Right renal cortex interstitium (tissue), 3 donors: Measurements from ENCODE around the gene GALNT17. TPM values are rescaled to one million over a fixed set of nuclear protein-coding genes. Genes with fewer than 3 reads are reported as not detected.

Experiments used
- DNase-seq, 3 donors: peaks; one replicate each; pipeline ENCODE4 v3.0.0-alpha.2; 2013; ENCODE audit warnings: low read depth in 3 of 3, low spot score in 2 of 3
- polyA plus RNA-seq, 3 donors: library from polyadenylated mRNA; unstranded; fragments of 120-200 nt; gene quantifications; one replicate each; pipeline ENCODE4 v1.2.1, GENCODE V29; 2013; ENCODE audit not compliant: insufficient read length in 3 of 3

GALNT17 gene
- polyA plus RNA-seq, 3 donors: 3.3 to 4.0 (median 3.4) TPM

DNA sequence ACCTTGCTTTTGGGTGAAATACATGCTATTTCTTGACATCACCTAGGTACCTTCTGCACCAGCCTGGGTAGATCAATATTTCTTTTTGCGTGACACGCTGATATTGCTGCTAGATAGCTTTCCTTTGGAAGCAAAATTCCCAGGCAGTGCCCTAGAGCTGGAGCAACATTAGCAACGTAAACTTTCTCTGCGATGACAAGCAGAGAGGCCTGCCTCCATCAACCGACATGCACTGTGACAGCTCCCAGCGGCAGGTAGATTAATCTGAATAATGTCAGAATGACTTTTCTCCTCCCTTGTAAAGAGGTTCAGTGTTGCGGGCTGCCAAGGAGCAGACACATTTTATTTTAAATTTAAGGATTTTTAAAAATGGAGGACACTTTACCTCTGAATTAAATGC lies 307.4 kb downstream of the GALNT17 start:
- DNase-seq: no peak

DNA sequence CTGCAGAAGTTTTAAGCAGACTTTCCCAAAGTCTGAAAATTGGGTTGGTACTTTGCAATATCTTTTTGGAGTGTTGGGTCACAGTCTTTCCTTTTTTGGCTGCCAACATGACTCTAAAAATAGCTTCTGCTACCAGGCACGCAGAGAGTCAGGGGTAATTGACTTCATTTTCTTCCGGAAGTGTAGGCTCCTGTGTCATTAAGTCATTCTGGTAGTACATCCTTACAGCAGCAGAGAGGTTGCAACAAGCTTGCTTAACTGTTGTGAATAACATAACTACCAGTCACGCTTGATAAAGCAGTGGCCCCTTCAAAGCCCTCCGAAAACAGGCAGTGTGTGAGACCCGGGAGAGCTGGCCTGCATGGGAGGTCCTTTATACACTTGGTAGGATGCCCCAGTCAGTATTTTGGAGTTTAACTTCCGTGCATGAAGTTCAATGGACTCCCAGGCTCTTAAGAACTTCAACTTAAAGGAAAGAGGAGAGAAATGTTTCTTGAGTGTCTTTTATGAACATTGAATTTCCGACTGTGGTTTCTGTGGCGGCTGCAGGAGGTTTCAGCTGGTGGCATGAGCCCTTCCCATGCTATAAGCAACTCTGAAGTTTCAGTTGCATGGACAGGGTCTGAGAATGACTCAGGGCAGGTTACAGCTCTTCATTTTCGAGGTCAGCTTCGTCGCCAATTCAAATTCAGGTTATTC lies 310.7 kb downstream of the GALNT17 start:
- no peak for DNase-seq

DNA sequence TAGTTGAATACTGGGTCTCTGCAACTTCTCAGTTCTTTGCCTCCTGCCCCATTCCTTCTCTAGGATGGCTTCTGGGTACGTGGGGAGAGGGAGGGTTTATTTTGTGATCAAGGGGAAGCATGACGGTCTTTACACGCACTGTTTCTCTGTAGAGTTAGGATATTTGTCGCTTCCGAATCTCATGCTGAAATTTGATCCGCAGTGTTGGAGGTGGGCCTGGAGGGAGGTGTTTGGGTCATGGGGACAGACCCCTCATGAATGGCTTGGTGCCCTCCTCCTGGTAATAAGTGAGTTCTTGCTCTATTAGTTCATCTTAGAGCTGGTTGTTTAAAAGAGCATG lies 311.2 kb downstream of the GALNT17 start:
- DNase-seq: no peak

DNA sequence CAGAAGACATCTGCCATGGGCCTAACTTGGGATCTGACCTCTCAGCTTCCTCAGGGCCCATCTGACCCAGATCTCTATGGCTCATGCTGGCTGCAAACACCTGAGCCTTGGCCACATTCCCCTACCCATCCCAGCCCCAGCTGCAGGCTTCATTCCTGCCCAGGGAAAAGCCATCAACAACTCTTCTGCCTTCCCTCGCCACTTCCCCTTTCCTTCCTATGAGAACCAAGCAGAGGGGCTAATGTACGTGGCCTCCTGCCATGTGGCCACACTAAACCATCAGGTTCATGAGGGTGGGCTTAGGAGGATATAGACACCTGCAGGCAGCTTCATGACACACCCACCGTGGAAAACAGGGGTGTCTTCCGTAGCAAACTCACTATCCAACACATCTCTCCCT lies 312.2 kb downstream of the GALNT17 start:
- no peak for DNase-seq

DNA sequence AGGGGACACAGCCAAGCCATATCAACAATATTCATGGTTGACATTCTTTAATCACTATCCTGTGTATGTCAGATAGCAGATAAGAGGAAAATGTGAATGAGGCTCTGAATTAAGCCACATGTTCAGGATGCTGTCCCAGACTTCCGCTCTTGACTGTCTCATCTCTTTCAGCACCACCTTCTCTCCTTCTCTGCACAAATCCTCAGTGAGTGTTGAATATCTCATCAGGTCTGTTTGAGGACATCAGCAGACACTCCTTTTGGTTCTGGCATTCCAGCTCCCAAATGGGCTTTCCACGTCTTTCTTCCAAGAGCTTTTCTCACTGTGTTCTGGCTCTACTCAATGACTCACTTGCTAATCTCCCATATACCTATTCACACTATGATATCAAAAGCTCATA lies 321.7 kb downstream of the GALNT17 start:
- DNase-seq: no peak

DNA sequence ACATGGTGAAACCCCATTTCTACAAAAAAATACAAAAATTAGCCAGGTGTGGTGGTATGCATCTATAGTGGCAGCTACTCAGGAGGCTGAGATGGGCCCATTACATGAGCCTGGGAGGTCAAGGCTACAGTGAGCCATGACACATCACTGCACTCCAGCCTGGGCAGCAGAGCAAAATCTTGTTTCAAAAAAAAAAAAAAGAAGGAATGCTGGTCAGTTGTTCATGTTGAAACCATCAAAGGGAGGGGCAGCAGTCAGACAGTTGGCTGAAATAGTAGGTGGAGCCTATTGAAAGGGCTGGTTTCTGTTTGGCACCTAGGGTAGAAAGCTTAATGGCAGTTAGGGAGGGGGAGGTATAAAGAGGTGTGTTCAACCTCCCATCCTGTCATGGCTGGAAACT lies 323.0 kb downstream of the GALNT17 start:
- DNase-seq: no peak

DNA sequence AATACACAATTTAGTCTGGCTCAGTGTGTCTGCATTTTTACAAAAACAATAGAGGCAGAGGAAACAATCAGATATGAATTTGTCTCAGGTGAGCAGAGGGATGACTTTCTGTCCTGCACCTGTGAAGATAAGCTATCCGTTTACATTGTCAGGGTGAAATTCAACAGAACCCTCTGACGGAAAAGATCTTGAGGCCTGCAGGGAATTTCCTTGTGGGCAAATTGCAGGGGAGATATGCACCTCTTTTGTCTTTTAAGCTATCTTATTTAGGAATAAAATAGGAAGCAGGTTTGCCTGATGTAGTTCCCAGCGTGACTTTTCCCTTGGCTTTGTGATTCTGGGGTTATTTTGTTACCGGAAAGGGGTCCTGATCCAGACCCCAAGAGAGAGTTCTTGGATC lies 325.1 kb downstream of the GALNT17 start:
- no peak for DNase-seq

DNA sequence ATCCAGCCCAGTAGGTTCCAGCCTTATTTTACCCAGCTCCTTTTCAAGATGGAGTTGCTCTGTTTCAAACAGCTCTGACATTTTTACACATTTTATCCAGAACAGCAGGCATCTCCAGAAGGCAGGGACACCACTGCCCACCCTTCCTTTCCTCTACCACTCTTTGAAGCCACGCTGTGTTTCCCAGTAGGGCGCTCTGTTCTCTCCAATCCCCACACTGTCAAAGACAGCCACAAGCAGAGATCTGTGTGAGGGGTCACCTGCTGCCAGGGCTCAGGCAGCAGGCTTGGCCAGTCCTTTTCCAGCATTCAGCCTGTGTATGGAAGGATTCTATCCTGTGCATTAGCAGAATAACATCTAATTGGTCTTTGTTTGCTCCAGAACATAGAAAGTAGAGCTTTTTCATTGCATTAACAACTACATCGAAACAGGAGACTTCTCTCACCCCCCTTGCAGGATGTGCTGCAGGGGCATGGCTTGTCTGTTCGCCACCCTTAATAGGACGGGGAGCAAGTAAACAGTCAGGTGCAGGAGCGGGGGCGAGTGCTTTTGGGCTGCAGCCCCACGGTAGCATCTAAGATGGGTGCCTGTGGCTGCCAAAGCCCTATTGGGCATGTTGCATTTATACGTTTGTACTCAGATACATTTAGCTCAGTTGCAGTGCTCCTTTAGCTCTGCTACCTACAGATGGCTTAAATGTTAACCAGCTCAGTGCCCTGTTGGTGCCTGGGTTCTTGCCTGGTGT lies 326.1 kb downstream of the GALNT17 start:
- no peak for DNase-seq

DNA sequence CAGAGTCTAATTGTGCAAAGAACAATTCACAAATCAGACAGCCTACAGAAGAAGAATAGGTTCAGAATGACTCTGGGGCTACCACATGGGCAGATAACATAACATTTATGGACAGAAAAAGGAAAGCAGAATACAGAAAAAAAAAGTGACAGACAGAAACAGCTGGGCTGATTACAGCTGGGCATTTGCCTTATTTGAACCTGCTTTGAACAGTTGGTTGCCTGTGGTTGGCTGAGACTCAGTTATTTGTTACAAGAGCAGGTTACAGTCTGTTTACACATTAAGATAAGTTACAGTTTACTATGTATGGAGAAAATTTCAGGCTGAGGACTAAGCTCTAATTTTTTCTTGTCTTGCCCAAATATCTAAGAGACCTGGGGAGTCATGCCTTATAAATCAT lies 327.2 kb downstream of the GALNT17 start:
- DNase-seq: no peak

DNA sequence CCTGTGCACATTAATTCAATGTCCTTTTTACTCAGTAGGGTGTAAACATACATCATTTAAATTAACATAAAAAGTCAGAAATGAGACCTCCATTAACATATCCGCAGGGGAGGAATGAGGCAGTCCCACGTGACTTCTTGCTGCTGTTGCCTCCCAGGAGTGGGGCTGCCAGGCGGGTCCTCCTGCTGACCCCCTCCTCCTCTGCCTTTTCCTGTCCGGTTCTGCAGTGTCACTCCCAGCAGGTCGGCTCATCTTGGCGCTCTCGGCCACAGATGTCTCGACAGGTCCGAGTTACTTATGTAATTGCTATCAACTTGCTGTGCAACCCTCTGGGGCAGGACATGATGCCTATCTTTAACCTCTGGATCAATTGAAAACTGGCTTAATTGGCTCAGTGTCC lies 329.6 kb downstream of the GALNT17 start:
- DNase-seq: no peak

DNA sequence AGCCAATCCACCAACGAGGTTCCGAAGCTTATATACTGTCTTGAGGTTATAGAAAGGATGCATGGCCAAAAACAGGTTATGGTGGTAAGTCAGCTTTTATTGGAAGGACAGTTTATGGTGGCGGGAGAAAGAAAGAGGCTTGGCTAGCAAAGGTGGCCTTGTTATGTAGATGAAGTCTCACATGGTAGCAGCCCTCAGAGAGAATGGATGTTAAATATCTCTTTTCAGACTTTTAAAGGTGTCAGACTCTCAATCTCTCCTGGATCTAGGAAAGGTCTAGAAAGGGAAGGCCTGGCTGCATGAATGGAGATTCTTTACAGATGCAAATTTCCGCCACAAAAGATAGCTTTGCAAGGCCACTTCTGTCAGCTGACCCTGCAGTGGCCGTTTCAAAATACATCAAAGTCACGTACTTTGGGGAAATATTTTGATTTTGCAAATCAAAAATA lies 333.8 kb downstream of the GALNT17 start:
- DNase-seq: no peak

DNA sequence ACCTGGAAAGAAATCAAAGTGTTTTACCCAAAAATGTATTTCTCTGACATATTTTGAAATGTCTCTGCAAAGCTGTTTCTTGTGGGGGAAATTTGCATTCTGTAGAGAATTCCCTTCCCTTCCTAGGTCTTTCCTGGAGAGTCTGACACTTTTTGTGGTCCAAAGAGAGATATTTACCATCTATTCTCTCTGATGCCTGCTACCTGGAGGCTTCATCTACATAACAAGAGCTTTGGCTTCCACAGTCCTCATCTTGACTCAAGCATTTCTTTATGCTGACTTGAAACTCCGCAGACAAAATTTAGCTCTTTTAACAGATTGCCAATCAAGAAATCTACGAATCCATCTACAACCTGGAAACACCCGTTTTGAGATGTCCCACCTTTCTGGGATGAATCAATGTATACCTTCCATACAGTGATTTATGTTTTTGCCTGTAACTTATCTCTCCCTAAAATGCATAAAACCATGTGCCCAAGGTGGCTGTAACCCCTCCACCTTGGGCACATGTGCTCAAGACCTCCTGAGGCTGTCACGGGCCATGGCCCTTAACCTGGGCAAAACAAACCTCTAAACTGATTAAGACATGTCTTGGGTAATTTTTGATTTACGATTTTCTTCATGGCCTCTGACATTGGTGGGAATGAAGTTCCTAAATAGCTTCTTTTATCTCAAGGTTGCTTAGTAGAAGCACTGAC lies 334.7 kb downstream of the GALNT17 start:
- DNase-seq: no peak

DNA sequence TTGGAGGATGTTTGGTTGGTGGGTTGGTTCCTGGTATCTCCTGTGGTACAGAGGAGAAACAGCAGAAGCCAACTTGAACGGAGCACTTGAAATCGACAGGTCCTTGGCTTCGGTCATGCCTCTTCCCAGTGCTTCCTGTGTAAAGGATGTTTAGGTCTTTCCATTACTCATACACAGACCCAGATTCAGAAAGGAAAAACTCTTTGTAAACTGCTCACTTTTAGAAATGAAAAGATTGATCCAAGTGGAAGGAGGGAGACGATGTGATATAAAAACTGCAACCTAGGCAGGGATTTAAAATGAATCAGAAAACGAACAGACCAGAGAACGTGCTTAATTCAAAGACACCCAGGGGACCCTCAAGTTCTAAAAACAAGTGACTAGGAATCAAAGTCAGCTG lies 338.4 kb downstream of the GALNT17 start:
- no peak for DNase-seq

DNA sequence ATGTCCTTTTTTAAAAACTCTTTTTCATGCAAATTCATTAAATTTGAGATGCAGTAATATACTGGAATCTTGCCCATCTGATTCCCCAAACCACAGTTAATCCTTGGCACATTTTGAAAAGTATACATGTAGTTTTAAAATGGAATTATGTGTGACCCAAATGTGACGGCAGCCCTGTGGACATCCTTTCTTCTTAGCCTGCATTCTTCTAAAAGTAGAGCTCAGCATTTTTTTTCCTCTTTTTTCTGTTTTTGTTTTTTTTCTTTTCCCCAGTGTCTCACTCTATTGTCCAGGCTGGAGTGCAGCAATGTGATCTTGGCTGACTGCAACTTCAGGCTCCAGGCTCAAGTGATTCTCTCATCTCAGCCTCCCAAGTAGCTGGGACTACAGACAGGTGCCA lies 338.9 kb downstream of the GALNT17 start:
- no peak for DNase-seq

DNA sequence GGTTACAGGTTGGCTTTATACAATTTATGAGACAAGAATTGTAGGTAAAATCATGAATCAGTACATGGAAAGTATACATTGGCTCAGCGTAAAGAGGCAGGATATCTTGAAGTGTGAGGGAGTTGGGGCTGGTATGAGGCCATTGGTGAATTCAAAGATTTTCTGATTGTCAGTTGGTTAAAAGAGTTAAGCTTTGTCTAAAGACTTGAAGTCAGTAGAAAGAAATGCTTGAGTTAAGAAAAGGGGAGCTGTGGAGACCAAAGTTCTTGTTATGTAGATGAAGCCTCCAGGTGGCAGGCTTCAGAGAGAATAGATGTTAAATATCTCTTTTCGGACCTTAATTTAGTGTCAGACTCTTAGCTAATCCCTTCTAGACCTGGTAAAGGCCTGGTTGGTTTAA lies 341.0 kb downstream of the GALNT17 start:
- DNase-seq: no peak

DNA sequence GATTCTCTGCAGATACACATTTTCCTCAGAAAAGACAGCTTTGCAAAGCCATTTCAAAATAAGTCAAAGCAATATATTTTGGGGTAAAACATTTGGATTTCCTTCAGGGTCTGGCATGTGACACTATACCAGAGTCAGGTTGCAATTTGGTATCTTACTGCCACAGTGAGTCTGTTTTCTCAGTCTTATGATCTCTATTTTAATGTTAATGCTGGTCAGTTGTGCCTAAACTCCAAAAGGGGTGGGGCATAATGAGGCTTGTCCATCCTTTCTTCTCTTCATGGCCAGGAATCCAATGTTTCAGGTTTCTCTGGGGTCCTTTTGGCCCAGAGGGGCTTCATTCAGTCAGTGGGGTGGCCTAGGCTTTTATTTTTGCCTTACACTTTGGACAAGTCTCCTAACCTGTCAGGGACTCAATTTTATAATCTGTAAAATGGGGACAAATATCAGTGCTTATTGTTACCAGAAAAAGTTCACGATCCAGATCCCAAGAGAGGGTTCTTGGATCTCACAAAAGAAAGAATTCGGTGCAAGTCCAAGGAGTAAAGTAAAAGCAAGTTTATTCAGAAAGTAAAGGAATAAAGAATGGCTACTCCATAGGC lies 341.5 kb downstream of the GALNT17 start:
- DNase-seq: no peak

DNA sequence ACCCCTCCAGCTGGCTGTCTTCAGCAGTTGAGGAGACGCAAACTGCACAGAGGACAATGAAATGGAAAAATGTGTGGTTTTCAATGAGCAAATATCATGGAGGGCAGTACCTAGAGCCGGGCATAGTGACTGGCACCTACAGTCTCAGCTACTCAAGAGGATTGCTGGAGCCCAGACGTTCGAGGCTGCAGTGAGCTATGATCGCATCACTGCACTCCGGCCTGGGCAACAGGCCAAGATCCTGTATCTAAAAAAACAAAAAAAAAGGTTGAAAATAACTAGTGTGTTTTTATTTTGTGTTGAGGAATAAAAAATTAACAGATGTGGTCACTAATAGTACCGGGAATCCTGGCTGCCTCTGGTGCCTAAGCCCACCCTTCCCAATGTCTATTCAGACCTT lies 345.5 kb downstream of the GALNT17 start:
- DNase-seq: no peak

DNA sequence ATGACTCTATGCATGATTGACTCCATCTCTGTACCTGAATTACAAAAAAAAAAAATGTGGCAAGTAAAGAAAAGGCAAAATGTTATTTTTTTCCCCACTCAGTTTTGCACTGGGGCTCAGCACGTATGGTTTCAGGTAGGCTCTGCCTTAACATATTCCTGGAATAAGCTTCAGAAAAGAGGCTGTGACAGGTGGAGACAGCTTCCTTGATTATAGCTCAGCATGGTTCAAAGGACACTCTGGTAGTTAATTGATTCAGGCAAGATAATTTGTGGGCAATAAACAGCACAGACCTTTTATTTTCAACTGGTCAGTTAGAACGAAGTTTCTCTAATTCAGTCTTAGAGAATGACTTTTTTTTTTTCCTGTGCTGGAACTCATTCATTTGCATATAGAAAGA lies 347.3 kb downstream of the GALNT17 start:
- no peak for DNase-seq

DNA sequence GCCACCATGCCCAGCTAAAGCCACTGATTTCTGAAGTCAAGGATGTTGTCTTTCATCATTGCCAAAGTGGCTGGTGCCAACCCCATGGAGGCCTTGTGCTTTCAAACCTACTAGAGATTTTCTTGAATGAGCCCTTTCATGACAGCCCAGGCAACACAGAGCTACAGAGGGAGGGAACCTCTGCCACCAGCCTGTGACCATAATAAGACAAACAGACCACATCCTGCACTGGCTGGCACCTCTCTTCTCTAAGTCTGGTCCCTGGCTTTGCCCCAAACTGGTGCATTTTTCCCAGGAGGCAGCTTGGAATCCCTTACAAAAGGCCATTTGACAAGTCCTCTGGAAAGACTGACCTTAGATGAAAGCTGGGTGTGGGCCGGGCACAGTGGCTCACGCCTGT lies 348.8 kb downstream of the GALNT17 start:
- DNase-seq: no peak

DNA sequence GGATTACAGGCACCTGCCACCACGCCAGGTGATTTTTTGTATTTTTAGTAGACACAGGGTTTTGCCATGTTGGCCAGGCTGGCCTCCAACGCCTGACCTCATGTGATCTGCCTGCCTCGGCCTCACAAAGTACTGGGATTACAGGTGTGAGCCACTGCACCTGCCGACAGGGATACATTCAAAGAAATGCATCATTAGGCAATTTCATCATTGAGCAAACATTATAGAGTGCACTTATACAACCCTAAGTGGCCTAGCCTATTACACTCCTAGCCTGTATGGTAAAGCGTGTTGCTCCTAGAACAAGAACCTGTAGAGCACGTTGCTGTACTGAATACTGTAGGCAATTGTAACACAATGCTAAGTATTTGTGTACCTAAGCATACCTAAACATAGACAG lies 350.3 kb downstream of the GALNT17 start:
- no peak for DNase-seq

DNA sequence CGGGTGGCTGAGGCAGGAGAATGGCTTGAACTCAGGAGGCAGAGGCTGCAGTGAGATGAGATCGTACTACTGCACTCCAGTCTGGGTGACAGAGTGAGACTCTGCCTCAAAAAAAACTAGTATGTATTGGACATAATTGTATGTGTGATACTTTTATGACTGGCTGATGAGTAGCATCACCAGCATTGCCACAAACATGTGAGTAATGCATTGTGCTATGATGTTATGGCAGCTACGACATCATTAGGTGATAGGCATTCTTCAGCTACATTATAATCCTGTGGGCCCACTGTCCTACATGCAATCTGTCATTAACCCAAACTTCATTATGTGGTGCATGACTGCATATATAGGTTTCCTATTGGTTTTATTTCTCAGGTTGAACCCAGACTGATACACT lies 352.4 kb downstream of the GALNT17 start:
- DNase-seq: no peak

DNA sequence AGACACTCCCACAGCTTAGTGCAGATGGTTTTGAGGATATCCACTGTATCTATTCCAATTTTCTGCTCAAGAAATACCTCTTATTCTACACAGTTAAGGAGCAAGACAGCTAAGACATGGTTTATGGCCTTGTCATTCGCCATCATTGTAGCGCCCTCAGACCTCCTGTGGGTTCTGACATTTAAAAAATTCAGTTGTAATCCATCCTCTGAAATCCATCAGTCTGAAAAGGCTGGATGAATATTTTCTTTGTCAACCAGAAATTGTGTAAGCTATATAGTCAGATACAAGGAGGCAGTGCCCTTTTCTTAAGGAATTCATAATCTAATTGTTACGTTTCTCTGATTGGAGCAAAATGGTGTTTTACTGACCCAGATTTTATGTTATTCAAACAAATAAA lies 353.6 kb downstream of the GALNT17 start:
- no peak for DNase-seq
